Kidney tubule cell (primary cell): ENCODE data around the gene KIF17.

Experiments
- DNase-seq: peaks from one replicate; pipeline ENCODE4 v3.0.0-alpha.2; 2018; ENCODE audit warnings: low spot score

The KIF17 gene

GRCh38 chr1:20660847-20661206 lies 57.0 kb downstream of the KIF17 start:
- peak; percentile 9 for DNase-seq

GRCh38 chr1:20660363-20660762 lies 57.4 kb downstream of the KIF17 start:
- no peak for DNase-seq

- no peak for DNase-seq
Observed at GRCh38 chr1:20658166-20658915, 59.5 kb downstream of the KIF17 start.

GRCh38 chr1:20657024-20657423 lies 60.8 kb downstream of the KIF17 start:
- no peak for DNase-seq

GRCh38 chr1:20654104-20654690 lies 63.6 kb downstream of the KIF17 start:
- DNase-seq, result no peak

GRCh38 chr1:20652300-20652699 lies 65.5 kb downstream of the KIF17 start:
- no peak for DNase-seq

- no peak for DNase-seq
Observed at GRCh38 chr1:20648946-20649345, 68.9 kb downstream of the KIF17 start.

- DNase-seq, result no peak
Observed at GRCh38 chr1:20648438-20648837, 69.4 kb downstream of the KIF17 start.

- no peak for DNase-seq
Observed at GRCh38 chr1:20645414-20645813, 72.4 kb downstream of the KIF17 start.

GRCh38 chr1:20644416-20644815 lies 73.4 kb downstream of the KIF17 start:
- no peak for DNase-seq

GRCh38 chr1:20643080-20643479 lies 74.7 kb downstream of the KIF17 start:
- no peak for DNase-seq

GRCh38 chr1:20641975-20642374 lies 75.8 kb downstream of the KIF17 start:
- DNase-seq, result no peak

GRCh38 chr1:20640183-20640597 lies 77.6 kb downstream of the KIF17 start:
- DNase-seq, result peak; percentile 54

GRCh38 chr1:20636785-20637347 lies 80.9 kb downstream of the KIF17 start:
- DNase-seq, result no peak

GRCh38 chr1:20634594-20635084 lies 83.2 kb downstream of the KIF17 start:
- peak; percentile 72 for DNase-seq

GRCh38 chr1:20634065-20634593 lies 83.7 kb downstream of the KIF17 start:
- DNase-seq, result no peak

GRCh38 chr1:20633190-20634064 lies 84.4 kb downstream of the KIF17 start, which contains the start of gene PINK1:
Gene PINK1, plus strand, starts transcription at chr1:20633458. Its CDS starts 91 bp downstream, at chr1:20633549.
- peak; percentile 76 for DNase-seq

GRCh38 chr1:20632386-20632785 lies 85.4 kb downstream of the KIF17 start:
- no peak for DNase-seq

- no peak for DNase-seq
Observed at GRCh38 chr1:20630729-20631128, 87.1 kb downstream of the KIF17 start.

- DNase-seq, result no peak
Observed at GRCh38 chr1:20626524-20626923, 91.3 kb downstream of the KIF17 start.

GRCh38 chr1:20626098-20626427 lies 91.7 kb downstream of the KIF17 start:
- no peak for DNase-seq
